HEK293 (cell line): ENCODE measurements around the gene ECHDC1.

Source experiments
- SALL2 ChIP-seq: fragments of 450-650 bp; formaldehyde crosslinking; IDR thresholded peaks from 2 replicates; pipeline ENCODE4 v1.5.0; 2017; ENCODE audit warnings: missing biosample characterization, mild to moderate bottlenecking, missing genetic modification characterization, borderline replicate concordance
- TCF7L2 ChIP-seq: IDR thresholded peaks from 2 replicates; pipeline ENCODE4 v1.6.1; 2011; ENCODE audit warnings: low read depth, mild to moderate bottlenecking, inconsistent platforms, low read length, moderate library complexity, borderline replicate concordance
- ZBTB17 ChIP-seq: fragments of 450-650 bp; formaldehyde crosslinking; IDR thresholded peaks from 2 replicates; pipeline ENCODE4 v1.5.1; 2016; ENCODE audit warnings: missing biosample characterization, missing genetic modification characterization
- ZFHX2 ChIP-seq: fragments of 450-650 bp; formaldehyde crosslinking; conservative IDR thresholded peaks from 2 replicates; pipeline ENCODE4 v1.5.1; 2016; ENCODE audit warnings: missing biosample characterization, missing genetic modification characterization
- ZNF10 ChIP-seq: fragments of 450-650 bp; formaldehyde crosslinking; IDR thresholded peaks from 2 replicates; pipeline ENCODE4 v1.5.1; 2017; ENCODE audit warnings: missing biosample characterization, missing genetic modification characterization
- ZNF121 ChIP-seq: fragments of 450-650 bp; formaldehyde crosslinking; IDR thresholded peaks from 2 replicates; pipeline ENCODE4 v1.5.1; 2016; ENCODE audit warnings: missing biosample characterization, missing genetic modification characterization
- ZNF514 ChIP-seq: fragments of 450-650 bp; formaldehyde crosslinking; IDR thresholded peaks from 2 replicates; pipeline ENCODE4 v1.5.1; 2016; ENCODE audit warnings: missing biosample characterization, missing genetic modification characterization
- ZNF585B ChIP-seq: fragments of 450-650 bp; formaldehyde crosslinking; IDR thresholded peaks from 2 replicates; pipeline ENCODE4 v1.5.1; 2016; ENCODE audit warnings: missing biosample characterization, missing genetic modification characterization
- ZSCAN16 ChIP-seq: fragments of 450-650 bp; formaldehyde crosslinking; IDR thresholded peaks from 2 replicates; pipeline ENCODE4 v1.5.1; 2016; ENCODE audit warnings: missing biosample characterization, missing genetic modification characterization
- TF ChIP-seq, protein P1 (sequence below): fragments of 450-650 bp; formaldehyde crosslinking; IDR thresholded peaks from 2 replicates; pipeline ENCODE4 v1.5.1; 2017; ENCODE audit warnings: missing biosample characterization, missing genetic modification characterization
- TF ChIP-seq, protein P2 (sequence below): fragments of 450-650 bp; formaldehyde crosslinking; IDR thresholded peaks from 2 replicates; pipeline ENCODE4 v1.5.1; 2016; ENCODE audit warnings: missing biosample characterization, missing genetic modification characterization

DNA sequence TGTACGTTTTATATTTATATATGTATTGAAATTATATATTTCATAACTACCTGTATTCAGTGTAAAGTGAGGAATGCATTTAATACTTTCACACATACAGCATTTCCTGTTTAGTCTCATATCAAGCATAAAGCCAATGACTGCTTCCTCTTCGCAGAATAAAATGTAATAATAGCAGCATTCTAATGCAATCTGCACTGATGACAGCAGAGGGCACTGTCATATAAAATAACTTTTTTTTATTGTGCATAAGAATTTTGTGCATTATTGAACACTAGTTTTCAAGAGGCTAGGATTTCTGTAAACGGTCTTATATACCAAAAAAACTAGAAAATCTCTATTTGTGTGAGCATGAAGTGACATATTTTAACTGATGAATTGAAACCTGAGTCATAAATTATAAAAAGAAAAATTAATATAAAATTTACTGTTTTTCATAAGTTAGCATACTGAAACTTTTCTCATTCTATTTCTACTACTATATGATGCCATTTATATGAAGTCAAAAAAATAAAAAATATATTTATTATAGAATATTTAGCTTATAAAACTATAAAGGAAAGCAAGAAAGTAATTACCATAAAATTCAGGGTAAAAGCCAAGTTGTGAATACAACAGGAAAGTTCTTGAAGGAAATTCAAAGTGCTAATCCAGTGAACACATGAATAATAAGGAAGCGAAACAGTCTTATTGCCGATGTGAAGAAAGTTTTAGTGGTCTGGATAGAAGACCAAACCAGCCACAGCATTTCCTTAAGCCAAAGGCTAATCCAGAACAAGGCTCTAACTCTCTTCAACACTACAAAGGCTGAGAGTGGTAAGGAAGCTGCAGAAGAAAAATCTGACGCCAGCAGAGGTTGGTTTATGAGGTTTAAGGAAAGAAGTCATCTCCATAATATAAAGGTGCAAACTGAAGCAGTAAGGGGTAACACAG lies 40.4 kb downstream of the ECHDC1 start:
- TF ChIP-seq ZNF121 (tag by site-specific recombination) (no peak), ZFHX2 (tag by site-specific recombination) (no peak), TCF7L2 (no peak), ZSCAN16 (no peak), ZNF585B (tag by site-specific recombination) (no peak), ZBTB17 (no peak), ZNF10 (tag by site-specific recombination) (no peak), ZNF514 (no peak), SALL2 (tag by site-specific recombination) (no peak)
- TF ChIP-seq, protein P1, sequence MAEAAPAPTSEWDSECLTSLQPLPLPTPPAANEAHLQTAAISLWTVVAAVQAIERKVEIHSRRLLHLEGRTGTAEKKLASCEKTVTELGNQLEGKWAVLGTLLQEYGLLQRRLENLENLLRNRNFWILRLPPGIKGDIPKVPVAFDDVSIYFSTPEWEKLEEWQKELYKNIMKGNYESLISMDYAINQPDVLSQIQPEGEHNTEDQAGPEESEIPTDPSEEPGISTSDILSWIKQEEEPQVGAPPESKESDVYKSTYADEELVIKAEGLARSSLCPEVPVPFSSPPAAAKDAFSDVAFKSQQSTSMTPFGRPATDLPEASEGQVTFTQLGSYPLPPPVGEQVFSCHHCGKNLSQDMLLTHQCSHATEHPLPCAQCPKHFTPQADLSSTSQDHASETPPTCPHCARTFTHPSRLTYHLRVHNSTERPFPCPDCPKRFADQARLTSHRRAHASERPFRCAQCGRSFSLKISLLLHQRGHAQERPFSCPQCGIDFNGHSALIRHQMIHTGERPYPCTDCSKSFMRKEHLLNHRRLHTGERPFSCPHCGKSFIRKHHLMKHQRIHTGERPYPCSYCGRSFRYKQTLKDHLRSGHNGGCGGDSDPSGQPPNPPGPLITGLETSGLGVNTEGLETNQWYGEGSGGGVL (tag by site-specific recombination) = no peak
- TF ChIP-seq, protein P2, sequence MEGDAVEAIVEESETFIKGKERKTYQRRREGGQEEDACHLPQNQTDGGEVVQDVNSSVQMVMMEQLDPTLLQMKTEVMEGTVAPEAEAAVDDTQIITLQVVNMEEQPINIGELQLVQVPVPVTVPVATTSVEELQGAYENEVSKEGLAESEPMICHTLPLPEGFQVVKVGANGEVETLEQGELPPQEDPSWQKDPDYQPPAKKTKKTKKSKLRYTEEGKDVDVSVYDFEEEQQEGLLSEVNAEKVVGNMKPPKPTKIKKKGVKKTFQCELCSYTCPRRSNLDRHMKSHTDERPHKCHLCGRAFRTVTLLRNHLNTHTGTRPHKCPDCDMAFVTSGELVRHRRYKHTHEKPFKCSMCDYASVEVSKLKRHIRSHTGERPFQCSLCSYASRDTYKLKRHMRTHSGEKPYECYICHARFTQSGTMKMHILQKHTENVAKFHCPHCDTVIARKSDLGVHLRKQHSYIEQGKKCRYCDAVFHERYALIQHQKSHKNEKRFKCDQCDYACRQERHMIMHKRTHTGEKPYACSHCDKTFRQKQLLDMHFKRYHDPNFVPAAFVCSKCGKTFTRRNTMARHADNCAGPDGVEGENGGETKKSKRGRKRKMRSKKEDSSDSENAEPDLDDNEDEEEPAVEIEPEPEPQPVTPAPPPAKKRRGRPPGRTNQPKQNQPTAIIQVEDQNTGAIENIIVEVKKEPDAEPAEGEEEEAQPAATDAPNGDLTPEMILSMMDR (tag by site-specific recombination) = no peak
